AG04449 (cell line): ENCODE results near the gene RNF6.

Source experiments
- CTCF ChIA-PET: fragments of 350-600 bp; formaldehyde crosslinking; extraction: SDS; loops from one replicate; lab custom pipeline; 2021; ENCODE audit warnings: antibody characterized with exemption; lab: Yijun Ruan, JAX
- POLR2A ChIA-PET: fragments of 400-600, 350-600 bp; formaldehyde crosslinking; extraction: SDS; loops from one replicate; lab custom pipeline; 2020; ENCODE audit warnings: antibody characterized with exemption, inconsistent platforms; lab: Yijun Ruan, JAX
- DNase-seq: peaks from one replicate; pipeline ENCODE4 v3.0.0-alpha.2; 2010; ENCODE audit warnings: low read depth, low spot score
- H3K4me3 ChIP-seq: 2 replicates; pipeline ENCODE4 v1.5.1; 2011; ENCODE audit warnings: low read depth, mild to moderate bottlenecking, control low read depth, low read length
- CTCF ChIP-seq: IDR thresholded peaks from one replicate; pipeline ENCODE4 v1.5.1; 2011; ENCODE audit warnings: mild to moderate bottlenecking, moderate library complexity, low read length, control low read depth, inconsistent platforms; ENCODE audit not compliant: insufficient read depth; ENCODE audit errors: missing control alignments

RNF6 gene

GRCh38 chr13:26186995-26187394, 35.1 kb downstream of the RNF6 start:
- no peak for DNase-seq
- peak overlapping the region; percentile 50 for H3K4me3 ChIP-seq
- no peak for TF ChIP-seq CTCF
- CTCF ChIA-PET, result interaction anchor here (1.1 to 7.1 kb wide), 11 partner anchors 8 to 743 kb away, joined by 3 to 205 read pairs (median 25); no protein-coding TSS in a partner anchor
- POLR2A ChIA-PET, result interaction anchor here (1.3 to 1.6 kb wide), 3 partner anchors 16 to 310 kb away, joined by 3 to 5 read pairs (median 3); no protein-coding TSS in a partner anchor

- peak; percentile 49 for TF ChIP-seq CTCF
- peak overlapping the region; percentile 66 for H3K4me3 ChIP-seq
- ChIA-PET POLR2A (interaction anchor here (0.7 to 1.6 kb wide), 6 partner anchors 16 to 741 kb away, joined by 3 to 6 read pairs (median 3); partner anchors contain the start of gene RNF6), CTCF (interaction anchor here (0.8 to 7.1 kb wide), 40 partner anchors 8 to 744 kb away, joined by 3 to 205 read pairs (median 6); partner anchors contain the start of gene RNF6)
- DNase-seq, result peak; percentile 49
Observed at GRCh38 chr13:26186118-26186870, 35.8 kb downstream of the RNF6 start.

- DNase-seq, result no peak
- POLR2A ChIA-PET, result interaction anchor here (0.7 to 1.6 kb wide), 5 partner anchors 17 to 740 kb away, joined by 3 to 6 read pairs (median 3); partner anchors contain the start of gene RNF6
- H3K4me3 ChIP-seq, result peak overlapping the region; percentile 66
- no peak for TF ChIP-seq CTCF
- CTCF ChIA-PET, result interaction anchor here (0.8 to 7.1 kb wide), 53 partner anchors 9 to 745 kb away, joined by 3 to 205 read pairs (median 5); partner anchors contain the start of gene RNF6
Observed at GRCh38 chr13:26185720-26186117, 36.4 kb downstream of the RNF6 start.

GRCh38 chr13:26184791-26185250, 37.3 kb downstream of the RNF6 start:
- POLR2A ChIA-PET, result interaction anchor here (0.8 to 1.1 kb wide), 2 partner anchors 32 to 513 kb away, joined by 4 read pairs; no protein-coding TSS in a partner anchor
- peak; percentile 85 for TF ChIP-seq CTCF
- no peak for DNase-seq
- no peak overlapping the region for H3K4me3 ChIP-seq
- CTCF ChIA-PET, result interaction anchor here (0.6 to 7.1 kb wide), 67 partner anchors 8 to 745 kb away, joined by 3 to 205 read pairs (median 5); partner anchors contain the start of gene RNF6

- DNase-seq, result no peak
- ChIA-PET CTCF (interaction anchor here (0.7 to 7.1 kb wide), 9 partner anchors 11 to 514 kb away, joined by 3 to 205 read pairs (median 25); no protein-coding TSS in a partner anchor), POLR2A (no interaction called here)
- no peak overlapping the region for H3K4me3 ChIP-seq
- no peak for TF ChIP-seq CTCF
Observed at GRCh38 chr13:26183416-26183815, 38.7 kb downstream of the RNF6 start.
